ENCODE measurements around the gene CREB5.

The CREB5 gene

DNA sequence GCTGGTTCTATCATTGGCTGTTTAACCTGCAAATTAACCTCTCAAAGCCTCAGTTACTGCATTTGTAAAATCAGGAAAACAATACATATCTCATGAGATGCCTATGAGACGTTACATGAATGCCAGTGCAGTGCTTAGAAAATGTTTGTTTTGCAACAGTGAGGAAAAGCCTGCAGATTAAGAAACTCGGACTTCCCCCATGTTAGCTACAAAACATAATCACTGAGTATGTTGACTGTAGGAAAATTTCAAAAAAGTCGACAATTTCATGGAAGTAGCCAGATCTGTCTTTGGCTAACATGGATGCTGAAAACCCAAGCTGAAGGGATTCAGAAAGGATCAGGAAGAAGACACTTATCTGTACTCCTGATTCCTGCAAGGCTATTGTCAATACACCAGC lies 424.4 kb downstream of the CREB5 start:
- DNase-seq = no peak

DNA sequence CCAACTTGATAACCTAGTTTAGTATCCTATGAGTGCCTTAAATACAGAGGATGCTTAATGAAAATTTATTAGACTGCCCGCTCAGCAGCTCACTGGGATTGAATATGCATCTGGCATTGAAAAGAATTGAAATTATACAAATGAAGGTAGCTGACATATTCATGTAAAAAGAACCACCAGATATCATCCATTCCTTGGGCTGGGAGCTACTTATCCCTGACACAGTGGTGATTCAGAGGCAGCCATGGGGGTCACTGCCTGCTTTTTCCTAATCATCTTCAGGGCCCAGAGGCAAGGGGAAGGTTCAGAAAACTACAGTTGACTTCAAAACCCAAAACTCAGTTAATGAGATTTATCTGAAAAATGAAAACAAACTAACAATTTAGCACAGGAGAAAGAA lies 424.9 kb downstream of the CREB5 start:
- no peak for DNase-seq

DNA sequence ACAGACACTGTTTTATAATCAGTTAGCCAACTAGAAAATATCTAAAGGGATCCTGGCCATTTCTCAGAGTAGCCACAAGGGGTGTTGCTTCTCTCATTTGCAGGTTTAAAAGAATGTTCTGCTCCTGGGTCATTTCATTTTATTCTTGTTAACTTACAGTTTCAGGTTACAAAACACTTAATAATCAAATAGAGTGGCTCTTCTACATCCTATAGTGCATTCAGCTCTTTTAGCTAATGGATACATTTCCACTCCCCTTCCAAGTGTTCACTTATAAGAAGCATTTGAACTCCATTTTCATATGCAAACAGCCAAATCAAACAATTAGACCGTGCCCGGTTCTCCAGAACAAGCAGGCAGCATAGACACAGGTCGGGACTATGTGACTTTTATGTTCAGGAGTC lies 428.3 kb downstream of the CREB5 start:
- no peak for DNase-seq

DNA sequence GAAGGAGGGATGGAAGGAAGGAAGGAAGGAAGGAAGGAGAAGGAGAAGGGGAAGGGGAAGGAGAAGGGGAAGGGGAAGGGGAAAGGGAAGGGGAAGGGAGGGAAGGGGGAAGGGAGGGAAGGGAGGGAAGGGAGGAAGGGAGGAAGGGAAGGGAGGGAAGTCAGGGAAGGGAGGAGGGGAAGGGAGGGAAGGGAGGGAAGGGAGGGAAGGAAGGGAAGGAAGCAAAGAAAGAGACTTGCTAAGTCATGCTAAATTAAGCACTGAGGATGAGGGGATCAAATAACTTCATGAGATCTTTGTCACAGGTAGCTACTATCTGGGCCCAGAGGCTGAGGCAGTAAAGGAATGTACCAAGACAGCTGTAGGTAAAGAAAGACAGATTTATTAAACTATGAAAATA lies 429.4 kb downstream of the CREB5 start:
- DNase-seq = no peak

DNA sequence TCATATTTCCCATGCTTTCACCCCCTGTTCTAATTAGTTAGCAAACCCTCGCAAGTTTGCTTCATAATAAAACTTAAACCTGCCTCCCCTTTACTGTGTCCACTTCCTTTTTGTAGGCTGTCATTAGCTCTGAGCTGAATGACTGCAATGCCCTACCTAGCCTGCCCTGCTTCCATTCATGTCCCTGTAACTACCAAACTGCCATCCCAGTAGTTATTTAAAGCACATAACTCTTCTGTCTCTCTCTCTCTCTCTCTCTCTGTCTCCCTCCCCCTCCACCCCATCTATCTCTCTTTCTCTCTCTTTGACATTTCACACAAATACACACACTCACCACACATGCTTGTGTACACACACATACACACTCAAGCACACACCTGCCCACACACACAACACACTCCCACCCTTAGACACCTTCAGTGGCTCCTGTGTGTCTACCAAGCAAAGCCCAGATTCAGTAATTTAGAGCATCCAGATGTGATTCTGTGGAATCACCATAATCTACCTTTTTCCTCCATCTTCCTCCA lies 430.5 kb downstream of the CREB5 start:
- DNase-seq = no peak

DNA sequence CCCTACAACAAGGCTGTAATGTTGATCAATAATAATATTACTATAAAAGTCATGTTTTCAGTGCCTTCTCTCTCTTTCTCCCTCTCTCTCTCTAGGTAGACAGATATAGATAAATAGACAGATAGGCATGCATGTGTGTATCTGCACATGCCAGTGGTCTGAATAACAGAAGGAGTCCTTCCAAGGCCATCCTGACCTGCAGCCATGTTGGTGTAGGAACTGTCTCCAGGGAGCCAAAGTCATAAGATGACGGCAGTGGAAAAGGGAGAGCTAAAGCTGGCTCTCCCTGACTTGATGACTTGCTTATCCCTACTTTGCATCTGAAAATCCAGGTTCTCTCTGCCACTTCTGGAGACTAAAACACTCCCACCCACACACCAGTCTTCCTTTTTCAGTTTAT lies 432.8 kb downstream of the CREB5 start:
- DNase-seq = no peak

DNA sequence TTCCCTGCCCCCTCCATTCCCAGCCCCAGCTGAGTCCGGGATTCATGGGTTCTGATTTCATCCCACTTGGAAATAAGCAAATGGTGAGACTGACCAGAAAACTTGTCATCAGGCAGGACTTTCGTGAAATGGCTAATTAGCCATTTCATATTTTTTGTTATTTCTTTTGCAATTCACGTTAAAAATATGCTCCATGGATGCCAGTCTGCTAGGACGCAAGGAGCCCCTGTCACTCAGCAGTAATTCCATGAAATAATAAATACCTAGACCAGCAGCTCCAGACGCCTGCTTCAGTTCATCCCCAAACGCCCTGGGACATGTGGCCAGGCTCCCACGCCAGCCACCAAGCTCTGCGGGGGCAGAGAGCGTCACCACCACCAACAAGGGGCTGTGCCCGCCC lies 434.9 kb downstream of the CREB5 start:
- DNase-seq = no peak

DNA sequence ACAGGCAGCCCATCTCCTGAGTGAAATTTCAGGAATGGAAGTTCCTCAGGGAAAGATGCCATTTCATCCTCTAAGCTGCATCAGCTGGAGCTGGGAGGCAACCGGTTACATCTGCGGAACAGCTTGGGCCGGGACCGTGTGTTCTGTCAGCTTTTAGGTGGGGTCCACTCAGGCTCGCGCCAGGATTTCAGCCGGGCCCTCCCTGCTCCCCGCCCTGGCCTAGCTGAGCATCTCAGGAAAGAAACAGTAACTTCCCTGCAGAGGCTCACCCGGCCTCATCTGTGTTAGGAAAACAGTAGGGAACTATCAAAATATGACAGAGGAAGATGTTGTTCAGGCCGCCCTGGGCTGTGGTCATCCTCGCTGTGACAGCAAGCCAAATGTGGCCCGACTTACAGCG lies 435.4 kb downstream of the CREB5 start:
- no peak for DNase-seq

DNA sequence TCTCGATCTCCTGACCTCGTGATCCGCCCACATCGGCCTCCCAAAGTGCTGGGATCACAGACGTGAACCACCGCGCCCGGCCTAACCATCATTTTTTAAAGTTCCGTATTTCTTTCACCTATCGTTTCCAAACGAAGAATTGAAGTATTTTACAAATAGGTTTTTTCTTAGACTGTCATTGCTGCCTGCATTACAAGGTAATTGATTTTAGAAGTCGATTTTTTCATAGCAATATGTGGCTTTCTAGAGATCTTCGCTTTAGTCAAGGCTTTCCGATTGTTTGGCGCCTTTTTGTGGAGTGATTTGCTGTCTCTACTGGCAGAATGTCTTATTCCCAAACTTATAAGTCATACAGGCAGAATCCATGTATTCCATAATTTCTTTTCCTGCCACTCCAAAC lies 436.6 kb downstream of the CREB5 start:
- DNase-seq = no peak

DNA sequence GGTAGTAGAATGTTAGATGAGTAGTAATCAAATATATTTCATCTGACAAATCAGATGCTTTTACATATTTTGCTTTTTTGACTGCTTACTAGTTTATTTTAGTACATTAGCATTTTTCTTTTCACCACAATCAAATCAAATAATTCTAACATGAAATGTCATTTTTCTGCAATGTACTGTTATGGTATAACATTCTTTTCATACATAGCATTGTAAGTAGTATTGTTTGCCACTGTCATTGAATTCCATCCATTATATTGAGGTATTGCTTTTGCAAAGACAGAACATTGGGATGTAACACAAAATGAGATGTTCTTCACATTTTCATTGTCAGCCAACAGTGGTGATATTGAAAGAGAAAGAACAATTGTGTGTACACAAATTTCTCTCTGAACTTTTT lies 438.4 kb downstream of the CREB5 start:
- DNase-seq = no peak

DNA sequence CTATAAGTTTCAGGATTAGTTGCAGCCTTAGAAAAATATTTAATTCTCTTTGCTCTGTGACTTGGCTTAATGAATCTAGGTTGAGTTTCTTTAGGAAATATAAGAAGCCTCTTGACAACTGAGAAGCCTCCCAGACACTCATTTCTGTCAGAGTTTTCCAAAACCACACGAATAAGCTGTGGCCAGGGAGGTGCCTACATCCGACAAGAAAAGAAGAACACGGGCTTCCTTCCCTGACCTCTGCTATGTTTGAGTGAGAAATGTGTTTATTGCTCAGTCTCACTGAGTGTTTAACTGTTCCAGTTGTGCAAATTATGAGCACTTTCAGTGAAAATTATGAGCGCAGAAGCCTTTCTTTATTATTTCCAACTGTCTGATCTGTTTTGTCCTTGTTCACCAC lies 440.8 kb downstream of the CREB5 start:
- DNase-seq = no peak

DNA sequence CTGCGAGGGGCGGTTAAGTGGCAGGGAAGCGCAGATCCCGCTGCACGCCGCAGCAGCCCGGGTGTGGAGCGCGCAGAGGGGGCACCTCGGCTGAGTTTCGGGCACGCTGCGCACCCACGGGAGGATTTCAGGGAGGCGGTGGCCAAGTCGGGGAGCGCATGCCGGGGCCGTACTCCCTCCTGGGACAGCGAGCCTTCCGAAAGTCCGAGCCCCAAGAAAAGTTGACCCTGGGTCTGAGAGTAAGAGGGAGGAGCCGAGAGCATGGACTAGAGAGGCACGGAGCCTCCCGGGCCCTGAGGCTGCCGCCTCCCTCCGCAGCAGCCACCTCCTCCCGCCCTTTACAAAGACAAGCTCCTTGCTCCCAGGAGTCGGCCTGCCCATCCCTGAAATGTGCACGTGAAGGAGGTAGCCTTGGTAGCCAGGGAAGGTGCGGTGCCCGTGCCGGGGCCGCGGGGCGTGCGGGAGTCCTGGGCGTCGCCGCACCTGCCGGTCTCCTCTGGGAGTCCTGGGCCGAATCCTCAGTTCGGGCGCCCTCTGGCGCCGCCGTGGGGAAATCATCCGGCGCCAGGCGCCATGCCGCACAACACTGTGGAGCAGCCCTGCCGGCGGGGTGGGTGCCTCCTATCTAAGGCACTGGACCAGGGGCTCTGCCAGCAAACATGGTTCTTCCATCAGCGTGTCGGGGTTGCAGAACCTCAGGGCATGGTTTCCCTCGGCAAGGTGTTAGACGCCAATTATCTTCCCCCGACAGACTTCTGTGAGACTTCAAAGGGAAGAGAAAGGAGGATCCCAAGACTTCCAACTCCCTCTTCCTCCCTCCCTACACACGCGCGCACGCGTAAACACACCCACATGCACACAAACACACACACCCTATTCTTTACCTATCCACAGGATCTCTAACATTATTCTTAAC lies 441.8 kb downstream of the CREB5 start:
- DNase-seq = peak; percentile 77

DNA sequence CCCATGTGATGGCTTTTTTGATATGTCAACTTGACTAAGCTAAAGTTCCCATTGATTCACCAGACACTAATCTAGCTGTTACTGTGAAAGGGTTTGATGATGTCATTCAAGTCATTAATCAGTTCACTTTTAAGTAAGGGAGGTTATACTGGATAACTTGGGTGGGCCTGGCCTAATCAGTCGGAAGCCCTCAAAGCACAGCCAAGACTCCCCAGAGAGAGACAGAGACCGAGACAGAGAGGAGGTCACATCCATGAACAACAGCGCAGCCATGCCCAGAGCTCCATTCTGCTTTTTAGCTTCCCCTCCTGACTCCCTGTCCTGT lies 442.4 kb downstream of the CREB5 start:
- no peak for DNase-seq

DNA sequence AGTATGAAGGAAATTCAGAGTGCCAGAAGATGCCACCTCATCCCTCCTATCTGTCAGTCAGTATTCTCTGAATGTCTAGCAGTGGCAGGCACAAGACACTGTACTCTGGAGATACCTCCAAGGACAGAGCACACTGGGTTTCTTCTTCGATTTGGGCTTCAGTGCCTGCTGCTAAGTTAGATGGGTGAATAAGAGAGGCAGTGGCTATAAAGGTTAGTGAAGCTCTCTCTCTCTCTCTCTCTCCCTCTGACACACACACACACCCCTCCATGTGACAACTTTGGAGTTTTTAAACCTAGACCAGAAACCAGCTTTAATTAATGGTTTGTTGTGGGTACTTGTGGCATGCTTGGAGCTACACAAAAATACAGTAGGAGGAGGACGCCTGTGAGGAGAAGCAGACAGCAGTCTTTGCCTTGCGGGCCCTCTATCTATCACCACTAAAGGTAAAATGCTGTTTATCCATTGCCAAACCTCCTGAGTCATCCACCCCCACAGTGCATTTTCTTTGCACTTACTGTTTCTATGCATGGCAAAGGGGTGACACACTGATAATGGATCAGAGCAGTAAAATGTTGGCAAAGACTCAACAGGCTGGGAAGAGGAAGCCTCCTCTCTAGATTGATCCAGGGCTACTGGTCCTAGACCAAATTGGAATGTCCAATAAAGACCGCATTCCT lies 443.4 kb downstream of the CREB5 start:
- DNase-seq = no peak

DNA sequence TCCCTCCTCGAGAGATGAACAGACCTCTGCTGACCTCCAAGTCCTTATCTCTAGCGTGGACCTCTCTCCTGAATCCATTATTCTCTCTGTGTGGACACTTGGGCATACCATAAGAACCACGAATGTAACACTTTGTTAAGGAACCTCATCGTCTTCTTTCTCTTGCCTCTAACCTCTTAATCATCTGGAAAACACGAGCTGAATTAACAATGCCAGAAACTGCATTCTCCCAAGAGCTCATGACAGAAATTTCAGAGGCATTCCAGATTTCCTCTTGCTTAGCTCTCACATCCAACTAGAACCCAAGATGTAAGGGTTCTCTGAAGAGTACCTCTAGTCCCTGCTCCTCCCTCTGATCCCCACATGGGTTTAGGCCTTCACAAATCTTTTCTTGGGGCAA lies 444.3 kb downstream of the CREB5 start:
- no peak for DNase-seq

DNA sequence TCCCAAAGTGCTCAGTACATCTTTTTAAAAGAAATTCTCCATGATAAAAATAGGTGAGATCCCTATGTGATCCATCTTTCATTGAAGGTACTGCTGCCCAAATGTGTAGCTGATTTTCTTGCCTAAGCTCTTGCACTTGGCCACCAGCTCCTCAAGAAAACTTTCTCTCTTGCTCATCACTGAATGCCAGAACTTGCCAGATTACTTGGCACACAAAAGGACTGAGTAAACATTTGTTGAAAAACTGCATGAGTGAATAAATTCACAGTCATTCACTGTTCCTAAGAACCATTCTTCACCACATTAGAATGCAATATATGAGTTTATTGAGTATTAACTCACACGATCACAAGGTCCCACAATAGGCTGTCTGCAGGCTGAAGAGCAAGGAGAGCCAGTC lies 445.9 kb downstream of the CREB5 start:
- DNase-seq = no peak

DNA sequence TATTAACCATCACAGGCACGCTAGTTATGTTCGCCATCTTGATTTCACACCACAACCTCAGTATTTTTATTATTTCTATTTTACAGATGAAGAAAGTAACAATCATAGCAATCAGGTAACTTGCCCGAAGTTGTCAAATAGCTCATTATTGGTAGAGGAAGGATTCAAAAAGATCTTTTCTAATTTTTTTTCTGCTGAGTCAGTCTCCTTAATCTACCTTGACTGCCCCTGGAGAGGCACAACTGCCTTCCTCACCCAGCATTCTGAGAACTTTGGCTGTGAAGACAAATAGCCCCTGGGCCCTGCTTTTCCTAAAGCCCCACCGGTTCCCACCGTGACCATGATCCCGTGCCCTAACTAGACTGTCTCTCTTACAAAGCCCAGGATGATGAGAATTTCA lies 446.6 kb downstream of the CREB5 start:
- no peak for DNase-seq

DNA sequence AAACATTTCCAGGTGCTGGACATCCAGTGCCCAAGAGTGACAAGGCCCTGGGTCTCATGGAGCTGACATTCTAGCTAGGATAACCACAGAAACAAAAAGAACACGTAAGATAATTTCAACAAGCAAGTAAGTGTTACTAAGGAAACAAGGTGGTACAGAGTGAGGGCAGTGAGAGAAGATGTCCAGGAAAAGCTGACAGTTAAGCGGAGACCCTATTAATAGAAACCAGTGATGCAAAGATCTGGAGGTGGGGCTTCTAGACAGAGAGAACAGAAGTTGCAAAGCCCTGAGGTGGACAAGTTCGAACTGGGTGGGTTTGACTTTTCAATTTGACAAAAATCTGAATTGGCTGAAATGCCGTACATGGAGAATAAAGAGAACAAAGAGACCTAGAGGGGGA lies 449.5 kb downstream of the CREB5 start:
- no peak for DNase-seq

DNA sequence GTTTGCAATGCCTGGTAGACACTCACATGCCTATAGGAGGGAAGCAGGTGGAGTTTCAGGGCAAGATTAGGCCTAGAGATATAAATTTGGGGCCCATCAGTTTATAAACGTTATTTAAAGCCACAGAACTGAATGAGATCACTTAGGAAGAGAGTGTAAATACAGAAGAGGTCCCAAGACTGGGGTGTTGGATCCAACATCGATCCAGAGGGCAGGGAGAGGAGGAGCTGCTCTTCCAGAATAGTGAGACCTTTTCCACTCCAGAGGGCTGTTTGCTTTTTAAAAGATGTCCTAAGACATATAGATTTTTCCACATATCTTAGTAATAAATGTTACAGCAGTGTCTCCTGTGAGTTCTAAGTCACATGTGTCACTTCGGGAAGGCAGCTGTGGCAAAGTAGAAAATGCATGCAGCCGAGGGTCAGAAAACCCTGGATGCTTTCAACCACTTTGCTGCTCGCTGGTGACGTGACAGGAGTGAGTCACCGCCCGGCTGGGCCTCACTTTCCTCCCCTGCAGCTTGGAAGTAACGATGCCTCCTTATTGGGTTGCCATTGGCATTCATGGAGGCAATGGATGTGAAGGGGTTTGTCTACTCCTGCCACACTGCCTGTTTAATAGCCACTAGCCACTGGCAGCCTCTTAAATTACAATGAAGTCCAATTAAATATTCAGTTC lies 450.4 kb downstream of the CREB5 start:
- DNase-seq = no peak

DNA sequence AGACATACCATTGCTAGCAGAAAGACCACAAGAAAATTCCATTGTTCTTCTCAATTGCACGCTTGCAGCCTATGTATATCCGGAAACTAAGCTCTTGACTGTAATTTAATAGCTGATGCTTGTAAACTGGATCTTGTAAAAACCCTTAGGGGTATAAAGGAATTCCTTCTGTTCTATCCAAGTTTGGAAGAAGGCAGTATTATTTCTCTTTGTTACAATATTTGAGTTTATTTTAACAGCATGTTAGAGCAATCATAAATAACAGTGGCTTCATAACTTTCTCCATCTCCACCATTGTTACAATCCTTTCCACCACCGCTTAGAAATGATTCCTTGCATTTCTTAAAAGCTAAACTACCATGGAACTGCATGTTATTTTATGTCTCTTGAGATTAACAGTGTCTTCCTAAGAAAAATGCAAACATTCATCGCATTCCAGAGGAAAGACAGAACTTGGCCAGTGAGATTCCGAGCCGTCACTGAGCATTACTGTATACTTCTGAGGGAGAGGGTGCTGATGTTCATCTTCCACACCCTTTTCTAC lies 453.4 kb downstream of the CREB5 start:
- no peak for DNase-seq

DNA sequence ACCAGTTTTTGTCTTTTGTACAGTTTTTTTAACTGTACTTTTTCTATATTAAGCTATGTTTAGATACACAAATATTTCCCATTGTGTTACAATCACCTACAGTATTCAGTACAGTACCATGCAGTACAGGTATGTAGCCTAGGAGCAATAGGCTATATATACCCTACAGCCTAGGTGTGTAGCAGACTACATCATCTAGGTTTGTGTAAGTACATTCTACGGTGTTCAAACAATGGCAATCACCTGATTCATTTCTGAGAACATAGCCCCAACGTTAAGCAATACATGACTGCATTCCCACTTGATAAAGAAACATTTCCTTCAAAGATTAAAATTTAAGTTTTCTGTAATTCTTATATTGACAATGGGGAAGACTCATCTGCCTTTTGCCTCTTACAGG lies 456.4 kb downstream of the CREB5 start:
- DNase-seq = no peak

DNA sequence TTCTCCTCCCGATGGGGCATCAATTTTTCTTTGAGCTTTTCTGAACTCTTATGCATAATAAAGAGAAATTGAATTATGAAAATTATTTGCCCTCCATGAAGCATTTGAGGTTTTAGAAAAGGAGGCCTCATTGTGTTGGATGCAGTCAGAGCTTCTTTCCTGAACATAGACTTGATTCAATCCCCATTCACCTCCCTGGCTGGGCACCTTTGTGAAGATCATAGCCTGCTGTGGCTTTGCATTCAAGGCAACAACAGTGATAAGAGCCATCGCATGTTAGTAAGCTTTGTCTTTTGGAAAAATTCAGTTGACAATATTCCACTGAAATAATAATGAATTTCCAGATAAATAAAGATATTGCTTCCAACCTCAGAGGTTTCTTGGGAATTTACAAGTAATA lies 458.8 kb downstream of the CREB5 start:
- no peak for DNase-seq

DNA sequence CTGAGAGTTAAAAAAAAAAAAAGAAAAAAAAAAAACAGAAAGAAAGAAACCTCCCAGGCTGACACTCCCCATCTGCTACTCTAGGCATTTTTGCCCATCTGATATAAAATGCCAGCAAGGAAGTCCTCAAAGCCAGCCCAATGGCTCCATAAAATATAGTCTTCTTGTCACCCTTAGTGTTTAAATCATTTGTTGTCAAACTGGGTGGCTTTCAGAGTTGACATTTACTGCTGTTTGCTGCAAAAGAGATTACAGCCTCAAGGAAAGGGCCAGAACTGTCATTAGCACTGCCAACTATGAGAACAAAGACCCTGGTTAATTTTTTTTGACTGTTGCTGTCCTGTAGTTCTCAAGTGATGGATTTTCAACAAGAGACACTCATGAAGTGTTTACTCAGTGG lies 459.3 kb downstream of the CREB5 start:
- DNase-seq = no peak

DNA sequence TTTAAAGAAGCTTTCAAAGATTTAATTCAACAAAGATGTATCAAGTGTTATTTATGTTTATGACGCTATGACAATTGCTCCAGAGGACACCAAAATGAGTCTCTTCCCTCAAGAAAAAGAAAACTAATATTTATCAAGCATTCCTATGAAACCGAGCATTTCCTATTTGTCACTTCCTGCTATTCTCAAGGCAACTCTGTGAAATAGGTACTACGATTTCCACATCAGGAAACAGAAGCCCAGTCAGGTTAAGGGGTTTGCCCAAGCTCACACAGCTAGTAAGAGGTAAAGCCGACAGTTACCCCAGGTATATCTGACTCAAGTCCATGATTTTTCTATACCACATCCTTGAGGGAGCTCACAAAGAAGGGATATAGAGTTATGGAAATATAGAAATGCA lies 459.9 kb downstream of the CREB5 start:
- DNase-seq = no peak

Measured in activated CD4-positive, alpha-beta T cell treated with anti-CD3 and anti-CD28 coated beads, Interleukin-2, amount 50 U/mL, for 16 hours (primary cell).